ENCODE results near the gene SPACA5. TPM values are rescaled to one million over a fixed set of nuclear protein-coding genes. Genes with fewer than 3 reads are reported as not detected.
A peak's percentile ranks its signal among the peaks of the same experiment; 100 is the strongest.

The SPACA5 gene
- total and polyA plus RNA-seq, 2 of the 13 experiments (the other 11 are each of a cell fraction or from before 2014, with no cell fraction given): not detected

DNA sequence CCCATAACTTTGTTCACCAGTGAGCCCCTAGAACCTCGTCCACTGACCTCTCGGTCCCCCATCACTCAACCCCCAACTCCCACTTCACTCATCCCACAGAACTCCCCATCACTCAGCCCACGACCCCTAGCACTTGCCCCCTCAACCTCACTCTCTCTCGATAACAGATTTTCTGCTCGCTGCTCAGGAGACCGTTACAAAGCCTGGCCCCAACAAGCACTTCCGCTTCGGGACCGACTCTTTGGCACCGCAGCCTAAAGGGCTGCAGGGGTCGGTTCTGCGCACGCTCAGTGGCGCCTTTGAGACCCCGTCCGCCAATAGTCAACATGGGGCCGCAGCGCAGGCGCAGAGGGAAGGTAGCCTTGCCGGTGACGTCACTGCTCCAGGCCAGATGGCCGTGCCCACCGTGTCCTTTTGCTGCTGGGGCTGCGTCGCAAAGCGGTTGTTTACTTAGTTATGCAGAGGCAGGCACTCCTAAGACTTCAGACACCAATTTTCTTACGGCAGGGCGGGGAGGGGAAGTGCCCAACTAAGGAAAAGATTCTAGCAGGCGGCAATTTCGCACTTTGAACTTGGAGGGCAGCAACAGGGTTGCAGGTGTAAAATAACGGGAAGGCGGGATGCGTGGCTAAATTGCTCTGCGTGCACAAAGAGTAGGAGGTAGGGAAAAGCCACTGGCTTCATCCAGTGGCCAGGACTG lies 2.9 kb upstream of the SPACA5 start, which contains the start of gene ZNF182 (continued):
- TF ChIP-seq, protein P1, sequence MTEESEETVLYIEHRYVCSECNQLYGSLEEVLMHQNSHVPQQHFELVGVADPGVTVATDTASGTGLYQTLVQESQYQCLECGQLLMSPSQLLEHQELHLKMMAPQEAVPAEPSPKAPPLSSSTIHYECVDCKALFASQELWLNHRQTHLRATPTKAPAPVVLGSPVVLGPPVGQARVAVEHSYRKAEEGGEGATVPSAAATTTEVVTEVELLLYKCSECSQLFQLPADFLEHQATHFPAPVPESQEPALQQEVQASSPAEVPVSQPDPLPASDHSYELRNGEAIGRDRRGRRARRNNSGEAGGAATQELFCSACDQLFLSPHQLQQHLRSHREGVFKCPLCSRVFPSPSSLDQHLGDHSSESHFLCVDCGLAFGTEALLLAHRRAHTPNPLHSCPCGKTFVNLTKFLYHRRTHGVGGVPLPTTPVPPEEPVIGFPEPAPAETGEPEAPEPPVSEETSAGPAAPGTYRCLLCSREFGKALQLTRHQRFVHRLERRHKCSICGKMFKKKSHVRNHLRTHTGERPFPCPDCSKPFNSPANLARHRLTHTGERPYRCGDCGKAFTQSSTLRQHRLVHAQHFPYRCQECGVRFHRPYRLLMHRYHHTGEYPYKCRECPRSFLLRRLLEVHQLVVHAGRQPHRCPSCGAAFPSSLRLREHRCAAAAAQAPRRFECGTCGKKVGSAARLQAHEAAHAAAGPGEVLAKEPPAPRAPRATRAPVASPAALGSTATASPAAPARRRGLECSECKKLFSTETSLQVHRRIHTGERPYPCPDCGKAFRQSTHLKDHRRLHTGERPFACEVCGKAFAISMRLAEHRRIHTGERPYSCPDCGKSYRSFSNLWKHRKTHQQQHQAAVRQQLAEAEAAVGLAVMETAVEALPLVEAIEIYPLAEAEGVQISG (CRISPR knock-in tag; IDR thresholded peaks at IDR 0.05): peak; percentile 67; the same call in 1 of the 2 replicates
- TF ChIP-seq, protein P2, sequence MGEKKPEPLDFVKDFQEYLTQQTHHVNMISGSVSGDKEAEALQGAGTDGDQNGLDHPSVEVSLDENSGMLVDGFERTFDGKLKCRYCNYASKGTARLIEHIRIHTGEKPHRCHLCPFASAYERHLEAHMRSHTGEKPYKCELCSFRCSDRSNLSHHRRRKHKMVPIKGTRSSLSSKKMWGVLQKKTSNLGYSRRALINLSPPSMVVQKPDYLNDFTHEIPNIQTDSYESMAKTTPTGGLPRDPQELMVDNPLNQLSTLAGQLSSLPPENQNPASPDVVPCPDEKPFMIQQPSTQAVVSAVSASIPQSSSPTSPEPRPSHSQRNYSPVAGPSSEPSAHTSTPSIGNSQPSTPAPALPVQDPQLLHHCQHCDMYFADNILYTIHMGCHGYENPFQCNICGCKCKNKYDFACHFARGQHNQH (CRISPR knock-in tag; IDR thresholded peaks at IDR 0.05): 0 out of 2 replicates have a peak, but pooled peaks have one; percentile 21
- peak; percentile 57; the same call in 1 of the 2 replicates for TF ChIP-seq ZNF788 (CRISPR knock-in tag; IDR thresholded peaks at IDR 0.05; ENCODE audit: borderline replicate concordance)
- TF ChIP-seq, protein P3, sequence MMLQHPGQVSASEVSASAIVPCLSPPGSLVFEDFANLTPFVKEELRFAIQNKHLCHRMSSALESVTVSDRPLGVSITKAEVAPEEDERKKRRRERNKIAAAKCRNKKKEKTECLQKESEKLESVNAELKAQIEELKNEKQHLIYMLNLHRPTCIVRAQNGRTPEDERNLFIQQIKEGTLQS (CRISPR knock-in tag; IDR thresholded peaks at IDR 0.05): peak; percentile 58
- TF ChIP-seq NFYB (CRISPR knock-in tag; IDR thresholded peaks at IDR 0.05): peak; percentile 60
- TF ChIP-seq SAP130 (CRISPR knock-in tag; IDR thresholded peaks at IDR 0.05; ENCODE audit: low read depth): peak; percentile 71
- peak; percentile 74 for TF ChIP-seq POLR2G (IDR thresholded peaks at IDR 0.05; ENCODE audit: low read depth, low read length)
- TF ChIP-seq ZNF775 (CRISPR knock-in tag; IDR thresholded peaks at IDR 0.05; ENCODE audit: borderline replicate concordance): no peak
- TF ChIP-seq FOXO1 (CRISPR knock-in tag; IDR thresholded peaks at IDR 0.05): peak; percentile 36; the same call in 1 of the 2 replicates
- TF ChIP-seq ZNF619 (CRISPR knock-in tag; IDR thresholded peaks at IDR 0.05): 0 out of 2 replicates have a peak, but pooled peaks have one; percentile 29
- peak; percentile 86 for TF ChIP-seq GABPB1 (CRISPR knock-in tag; IDR thresholded peaks at IDR 0.05)
- TF ChIP-seq POGZ (CRISPR knock-in tag; IDR thresholded peaks at IDR 0.05): peak; percentile 74
- TF ChIP-seq, protein P4, sequence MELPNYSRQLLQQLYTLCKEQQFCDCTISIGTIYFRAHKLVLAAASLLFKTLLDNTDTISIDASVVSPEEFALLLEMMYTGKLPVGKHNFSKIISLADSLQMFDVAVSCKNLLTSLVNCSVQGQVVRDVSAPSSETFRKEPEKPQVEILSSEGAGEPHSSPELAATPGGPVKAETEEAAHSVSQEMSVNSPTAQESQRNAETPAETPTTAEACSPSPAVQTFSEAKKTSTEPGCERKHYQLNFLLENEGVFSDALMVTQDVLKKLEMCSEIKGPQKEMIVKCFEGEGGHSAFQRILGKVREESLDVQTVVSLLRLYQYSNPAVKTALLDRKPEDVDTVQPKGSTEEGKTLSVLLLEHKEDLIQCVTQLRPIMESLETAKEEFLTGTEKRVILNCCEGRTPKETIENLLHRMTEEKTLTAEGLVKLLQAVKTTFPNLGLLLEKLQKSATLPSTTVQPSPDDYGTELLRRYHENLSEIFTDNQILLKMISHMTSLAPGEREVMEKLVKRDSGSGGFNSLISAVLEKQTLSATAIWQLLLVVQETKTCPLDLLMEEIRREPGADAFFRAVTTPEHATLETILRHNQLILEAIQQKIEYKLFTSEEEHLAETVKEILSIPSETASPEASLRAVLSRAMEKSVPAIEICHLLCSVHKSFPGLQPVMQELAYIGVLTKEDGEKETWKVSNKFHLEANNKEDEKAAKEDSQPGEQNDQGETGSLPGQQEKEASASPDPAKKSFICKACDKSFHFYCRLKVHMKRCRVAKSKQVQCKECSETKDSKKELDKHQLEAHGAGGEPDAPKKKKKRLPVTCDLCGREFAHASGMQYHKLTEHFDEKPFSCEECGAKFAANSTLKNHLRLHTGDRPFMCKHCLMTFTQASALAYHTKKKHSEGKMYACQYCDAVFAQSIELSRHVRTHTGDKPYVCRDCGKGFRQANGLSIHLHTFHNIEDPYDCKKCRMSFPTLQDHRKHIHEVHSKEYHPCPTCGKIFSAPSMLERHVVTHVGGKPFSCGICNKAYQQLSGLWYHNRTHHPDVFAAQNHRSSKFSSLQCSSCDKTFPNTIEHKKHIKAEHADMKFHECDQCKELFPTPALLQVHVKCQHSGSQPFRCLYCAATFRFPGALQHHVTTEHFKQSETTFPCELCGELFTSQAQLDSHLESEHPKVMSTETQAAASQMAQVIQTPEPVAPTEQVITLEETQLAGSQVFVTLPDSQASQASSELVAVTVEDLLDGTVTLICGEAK (IDR thresholded peaks at IDR 0.05): no peak
- TF ChIP-seq, protein P4 (CRISPR knock-in tag; IDR thresholded peaks at IDR 0.05): no peak
- TF ChIP-seq HDAC2 (CRISPR knock-in tag; IDR thresholded peaks at IDR 0.05): peak; percentile 21; the same call in 1 of the 2 replicates
- TF ChIP-seq KAT7 (CRISPR knock-in tag; IDR thresholded peaks at IDR 0.05; ENCODE audit: borderline replicate concordance): no peak
